Lower leg skin (tissue), 3 donors: Measurements from ENCODE around the gene CITED2.

ENCODE experiments used
- POLR2A ChIP-seq, 2 donors: fragments of 450-650 bp; IDR thresholded peaks; one replicate each; pipeline ENCODE4 v1.6.1; 2016 to 2017; ENCODE audit warnings: antibody characterized with exemption in 2 of 2, mild to moderate bottlenecking in 1 of 2, moderate library complexity in 1 of 2
- TF ChIP-seq, protein P1 (sequence below), 3 donors: fragments of 450-650 bp; IDR thresholded peaks; one replicate each; pipeline ENCODE4 v1.5.1; 2016; ENCODE audit warnings: antibody characterized with exemption in 3 of 3, mild to moderate bottlenecking in 3 of 3, moderate library complexity in 2 of 3

DNA sequence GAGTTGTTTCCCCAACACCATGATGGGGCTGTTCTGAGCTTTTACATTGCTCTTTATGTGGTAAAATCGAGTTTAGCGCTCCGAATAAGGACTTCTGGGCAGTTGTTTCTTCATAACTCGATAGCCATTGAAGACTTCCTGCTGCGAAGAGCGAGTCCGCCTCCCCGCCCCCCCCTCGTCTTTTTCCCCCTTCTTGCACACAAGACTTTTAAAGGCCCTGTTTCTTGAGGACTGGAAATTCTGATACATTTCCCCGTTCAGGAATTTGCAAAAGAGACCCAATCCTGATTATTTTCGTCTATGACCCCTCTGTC is 1.5 kb upstream of the CITED2 start:
- TF ChIP-seq, protein P1, sequence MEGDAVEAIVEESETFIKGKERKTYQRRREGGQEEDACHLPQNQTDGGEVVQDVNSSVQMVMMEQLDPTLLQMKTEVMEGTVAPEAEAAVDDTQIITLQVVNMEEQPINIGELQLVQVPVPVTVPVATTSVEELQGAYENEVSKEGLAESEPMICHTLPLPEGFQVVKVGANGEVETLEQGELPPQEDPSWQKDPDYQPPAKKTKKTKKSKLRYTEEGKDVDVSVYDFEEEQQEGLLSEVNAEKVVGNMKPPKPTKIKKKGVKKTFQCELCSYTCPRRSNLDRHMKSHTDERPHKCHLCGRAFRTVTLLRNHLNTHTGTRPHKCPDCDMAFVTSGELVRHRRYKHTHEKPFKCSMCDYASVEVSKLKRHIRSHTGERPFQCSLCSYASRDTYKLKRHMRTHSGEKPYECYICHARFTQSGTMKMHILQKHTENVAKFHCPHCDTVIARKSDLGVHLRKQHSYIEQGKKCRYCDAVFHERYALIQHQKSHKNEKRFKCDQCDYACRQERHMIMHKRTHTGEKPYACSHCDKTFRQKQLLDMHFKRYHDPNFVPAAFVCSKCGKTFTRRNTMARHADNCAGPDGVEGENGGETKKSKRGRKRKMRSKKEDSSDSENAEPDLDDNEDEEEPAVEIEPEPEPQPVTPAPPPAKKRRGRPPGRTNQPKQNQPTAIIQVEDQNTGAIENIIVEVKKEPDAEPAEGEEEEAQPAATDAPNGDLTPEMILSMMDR (IDR thresholded peaks at IDR 0.05): no peak
- TF ChIP-seq POLR2A (IDR thresholded peaks at IDR 0.05): no peak
